ENCODE results near the gene TRAF2. TPM values are rescaled to one million over a fixed set of nuclear protein-coding genes. Genes with fewer than 3 reads are reported as not detected.

TRAF2 gene
- total RNA-seq, 3 donors from 2014 or later = 3.4 to 8.9 (median 8.5) TPM

DNA sequence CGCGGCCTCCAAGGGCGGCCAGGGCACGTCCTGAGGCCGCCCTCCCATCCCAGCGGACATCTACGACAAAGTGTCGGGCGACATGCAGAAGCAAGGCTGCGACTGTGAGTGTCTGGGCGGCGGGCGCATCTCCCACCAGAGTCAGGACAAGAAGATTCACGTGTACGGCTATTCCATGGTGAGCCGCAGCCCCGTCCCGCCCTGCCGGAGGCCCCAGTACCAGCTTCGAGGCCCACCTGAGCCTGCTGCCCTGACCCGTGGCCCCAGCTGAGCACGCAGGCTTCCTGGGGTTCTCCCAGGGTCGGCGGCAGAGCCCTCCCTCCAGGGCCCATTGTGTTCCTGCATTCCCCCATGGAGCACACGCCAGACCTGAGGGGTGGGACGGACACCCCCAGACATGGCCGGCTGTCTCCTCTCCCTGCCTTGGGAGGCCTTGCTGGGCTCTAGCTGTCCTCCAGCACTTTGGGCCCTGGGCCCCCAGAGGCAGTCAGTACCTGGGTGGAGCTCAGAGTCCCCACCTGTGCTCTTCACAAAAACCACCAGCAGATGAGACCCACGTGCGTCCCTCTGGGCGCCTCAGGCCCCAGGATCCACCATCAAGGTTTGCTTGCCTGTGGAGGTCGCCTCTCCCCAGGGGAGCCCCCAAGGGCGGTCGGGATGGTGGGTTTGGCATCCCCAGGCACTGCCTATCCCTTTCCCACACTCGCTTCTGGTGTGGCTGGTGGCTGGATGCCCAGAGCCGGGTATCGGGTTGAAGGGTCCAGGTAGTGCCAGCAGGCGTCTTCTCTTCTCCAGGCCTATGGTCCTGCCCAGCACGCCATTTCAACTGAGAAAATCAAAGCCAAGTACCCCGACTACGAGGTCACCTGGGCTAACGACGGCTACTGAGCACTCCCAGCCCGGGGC lies 36.1 kb upstream of the TRAF2 start:
- intact Hi-C loops (cut with DNase I; ENCODE audit: low total_unique reads) = no loop called here
- Histone ChIP-seq H3K27me3 (peaks cover 9 to 21% of the 10 kb centered on the region in 2 donors), H3K4me3 (peak overlapping the region; percentile 70 to 91 (median 78)), H3K4me1 (peaks cover 9 to 21% of the 10 kb centered on the region in 2 donors), H3K9me3 (no peaks in the 10 kb centered on the region), H3K36me3 (no peaks in the 10 kb centered on the region), H3K27ac (peak overlapping the region; percentile 78 to 95)
- TF ChIP-seq POLR2AphosphoS5 (IDR thresholded peaks at IDR 0.05) = no peak
- TF ChIP-seq POLR2A (IDR thresholded peaks at IDR 0.05) = no peak
- no peak for TF ChIP-seq CTCF (IDR thresholded peaks at IDR 0.05)
- no peak for DNase-seq (ENCODE audit: low spot score in 2 of 2)

DNA sequence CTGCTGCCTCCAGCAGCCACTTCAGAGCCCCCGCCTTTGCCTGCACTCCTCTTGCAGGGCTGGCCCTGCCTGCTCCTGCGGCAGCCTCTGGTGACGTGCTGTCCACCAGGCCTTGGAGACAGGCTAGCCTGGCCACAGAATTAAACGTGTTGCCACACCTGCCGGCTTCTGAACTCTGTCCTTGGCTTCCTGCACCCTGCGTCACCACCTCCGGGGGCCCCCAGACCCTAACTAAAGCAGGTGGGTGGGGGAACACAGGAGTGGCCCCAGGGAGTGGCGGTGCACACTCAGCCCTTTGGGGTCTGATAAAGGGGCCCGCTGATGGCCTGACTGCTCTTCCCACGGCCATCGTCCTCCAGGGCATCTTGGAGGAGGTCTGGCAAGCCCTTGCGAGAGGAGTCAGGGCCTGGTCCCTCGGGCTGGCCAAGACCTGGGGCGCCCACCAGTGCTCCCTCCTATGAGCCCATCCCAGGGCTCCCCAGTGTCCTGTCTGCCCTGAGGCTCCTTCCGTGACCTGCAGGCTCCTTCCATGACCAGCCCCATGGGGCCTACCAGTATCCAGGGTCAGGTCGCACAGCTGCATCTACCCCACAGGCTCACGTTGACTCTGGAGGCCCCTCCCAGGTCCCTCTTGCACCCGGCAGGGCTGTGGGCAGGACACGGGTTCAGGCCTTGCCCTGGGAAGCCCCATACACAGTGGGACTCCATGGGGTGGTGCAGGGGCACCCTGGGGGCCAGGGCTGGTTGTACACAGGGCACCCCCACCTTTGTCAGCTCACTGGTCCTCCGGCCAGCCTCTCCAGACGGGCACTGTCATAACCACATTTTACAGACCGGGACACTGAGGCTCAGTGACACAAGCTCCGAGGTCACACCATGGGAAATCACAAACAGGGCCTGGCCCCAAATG lies 35.2 kb upstream of the TRAF2 start:
- H3K4me3 ChIP-seq = no peak overlapping the region
- no peak for DNase-seq (ENCODE audit: low spot score in 2 of 2)
- H3K4me1 ChIP-seq = peaks cover 9 to 21% of the 10 kb centered on the region in 2 donors
- TF ChIP-seq POLR2A (IDR thresholded peaks at IDR 0.05) (no peak), POLR2AphosphoS5 (IDR thresholded peaks at IDR 0.05) (no peak), CTCF (IDR thresholded peaks at IDR 0.05) (no peak)
- H3K36me3 ChIP-seq = no peaks in the 10 kb centered on the region
- H3K27me3 ChIP-seq = peaks cover 2 to 12% of the 10 kb centered on the region in 2 donors
- no peaks in the 10 kb centered on the region for H3K9me3 ChIP-seq
- intact Hi-C loops (cut with DNase I; ENCODE audit: low total_unique reads) = no loop called here
- no peak overlapping the region for H3K27ac ChIP-seq

- Histone ChIP-seq H3K9me3 (no peaks in the 10 kb centered on the region), H3K4me1 (peaks cover 9 to 11% of the 10 kb centered on the region in 2 donors), H3K27ac (no peak within 1 kb of the TSS), H3K4me3 (no peak within 1 kb of the TSS), H3K27me3 (peaks cover 0 to 2% of the 10 kb centered on the region in 2 donors), H3K36me3 (no peaks in the 10 kb centered on the region)
- no peak for DNase-seq (ENCODE audit: low spot score in 2 of 2)
- intact Hi-C loops (cut with DNase I; ENCODE audit: low total_unique reads) = no loop called here
- TF ChIP-seq POLR2A (IDR thresholded peaks at IDR 0.05) (no peak), CTCF (IDR thresholded peaks at IDR 0.05) (no peak), POLR2AphosphoS5 (IDR thresholded peaks at IDR 0.05) (no peak)
These were observed 34.2 kb upstream of the TRAF2 start, which contains the start of gene MAMDC4 for GRCh38 chr9:136851941-136852663. Gene MAMDC4 (plus strand): TSS chr9:136852346. CDS start chr9:136852417, 71 bp downstream.

GRCh38 chr9:136852664-136853595 lies 33.4 kb upstream of the TRAF2 start:
- DNase-seq (ENCODE audit: low spot score in 2 of 2) = no peak
- H3K4me3 ChIP-seq = no peak overlapping the region
- no peaks in the 10 kb centered on the region for H3K36me3 ChIP-seq
- H3K27ac ChIP-seq = no peak overlapping the region
- peaks cover 7 to 9% of the 10 kb centered on the region in 2 donors for H3K4me1 ChIP-seq
- TF ChIP-seq POLR2A (IDR thresholded peaks at IDR 0.05) = no peak
- no peak for TF ChIP-seq POLR2AphosphoS5 (IDR thresholded peaks at IDR 0.05)
- no peak for TF ChIP-seq CTCF (IDR thresholded peaks at IDR 0.05)
- H3K9me3 ChIP-seq = no peaks in the 10 kb centered on the region
- H3K27me3 ChIP-seq = no peaks in the 10 kb centered on the region
- intact Hi-C loops (cut with DNase I; ENCODE audit: low total_unique reads) = no loop called here
